ENCODE measurements around the gene PIEZO2. TPM values are rescaled to one million over a fixed set of nuclear protein-coding genes. Genes with fewer than 3 reads are reported as not detected.

The PIEZO2 gene
- total RNA-seq, 1 donor from 2014 or later, result 134 TPM

- Mint-ChIP-seq H3K9me3 (ENCODE audit: unreplicated experiment) (no peaks in the 10 kb centered on the region), H3K27ac (ENCODE audit: unreplicated experiment) (no peak overlapping the region), H3K27me3 (ENCODE audit: unreplicated experiment) (no peaks in the 10 kb centered on the region), H3K4me3 (ENCODE audit: unreplicated experiment) (no peak overlapping the region), H3K36me3 (ENCODE audit: unreplicated experiment) (peaks cover 13% of the 10 kb centered on the region), H3K4me1 (ENCODE audit: unreplicated experiment) (peaks cover 16% of the 10 kb centered on the region)
- DNase-seq (ENCODE audit: extremely low spot score, unreplicated experiment), result no peak
- no peak for TF ChIP-seq CTCF (IDR thresholded peaks at IDR 0.05)
Measured at GRCh38 chr18:10900435-10900834, 248.9 kb downstream of the PIEZO2 start.

- Mint-ChIP-seq H3K4me1 (ENCODE audit: unreplicated experiment) (peaks cover 18% of the 10 kb centered on the region), H3K9me3 (ENCODE audit: unreplicated experiment) (no peaks in the 10 kb centered on the region), H3K4me3 (ENCODE audit: unreplicated experiment) (no peak overlapping the region), H3K36me3 (ENCODE audit: unreplicated experiment) (peaks cover 13% of the 10 kb centered on the region), H3K27ac (ENCODE audit: unreplicated experiment) (peak overlapping the region; percentile 27), H3K27me3 (ENCODE audit: unreplicated experiment) (no peaks in the 10 kb centered on the region)
- TF ChIP-seq CTCF (IDR thresholded peaks at IDR 0.05), result no peak
- no peak for DNase-seq (ENCODE audit: extremely low spot score, unreplicated experiment)
Measured at GRCh38 chr18:10899481-10899880, 249.9 kb downstream of the PIEZO2 start.

- DNase-seq (ENCODE audit: extremely low spot score, unreplicated experiment), result no peak
- Mint-ChIP-seq H3K27ac (ENCODE audit: unreplicated experiment) (no peak overlapping the region), H3K9me3 (ENCODE audit: unreplicated experiment) (no peaks in the 10 kb centered on the region), H3K4me3 (ENCODE audit: unreplicated experiment) (no peak overlapping the region), H3K27me3 (ENCODE audit: unreplicated experiment) (no peaks in the 10 kb centered on the region), H3K4me1 (ENCODE audit: unreplicated experiment) (peaks cover 19% of the 10 kb centered on the region), H3K36me3 (ENCODE audit: unreplicated experiment) (peaks cover 8% of the 10 kb centered on the region)
- TF ChIP-seq CTCF (IDR thresholded peaks at IDR 0.05), result no peak
Measured at GRCh38 chr18:10898417-10898974, 250.9 kb downstream of the PIEZO2 start.

GRCh38 chr18:10896851-10897250, 252.5 kb downstream of the PIEZO2 start:
- H3K27ac Mint-ChIP-seq (ENCODE audit: unreplicated experiment), result no peak overlapping the region

GRCh38 chr18:10895976-10896375, 253.4 kb downstream of the PIEZO2 start:
- H3K4me3 Mint-ChIP-seq (ENCODE audit: unreplicated experiment), result no peak overlapping the region
- H3K27me3 Mint-ChIP-seq (ENCODE audit: unreplicated experiment), result no peaks in the 10 kb centered on the region
- H3K4me1 Mint-ChIP-seq (ENCODE audit: unreplicated experiment), result peaks cover 31% of the 10 kb centered on the region
- peaks cover 6% of the 10 kb centered on the region for H3K36me3 Mint-ChIP-seq (ENCODE audit: unreplicated experiment)
- no peak for TF ChIP-seq CTCF (IDR thresholded peaks at IDR 0.05)
- no peak for DNase-seq (ENCODE audit: extremely low spot score, unreplicated experiment)
- no peak overlapping the region for H3K27ac Mint-ChIP-seq (ENCODE audit: unreplicated experiment)
- H3K9me3 Mint-ChIP-seq (ENCODE audit: unreplicated experiment), result no peaks in the 10 kb centered on the region

More at GRCh38 chr18:10896851-10897250, 252.5 kb downstream of the PIEZO2 start:
- TF ChIP-seq CTCF (IDR thresholded peaks at IDR 0.05), result no peak
- H3K4me1 Mint-ChIP-seq (ENCODE audit: unreplicated experiment), result peaks cover 31% of the 10 kb centered on the region
- no peak overlapping the region for H3K4me3 Mint-ChIP-seq (ENCODE audit: unreplicated experiment)
- peaks cover 11% of the 10 kb centered on the region for H3K36me3 Mint-ChIP-seq (ENCODE audit: unreplicated experiment)
- no peak for DNase-seq (ENCODE audit: extremely low spot score, unreplicated experiment)
- H3K9me3 Mint-ChIP-seq (ENCODE audit: unreplicated experiment), result no peaks in the 10 kb centered on the region
- H3K27me3 Mint-ChIP-seq (ENCODE audit: unreplicated experiment), result no peaks in the 10 kb centered on the region
